ENCODE measurements around the gene SPEN. TPM values are rescaled to one million over a fixed set of nuclear protein-coding genes. Genes with fewer than 3 reads are reported as not detected.

SPEN gene
- total RNA-seq, 4 donors from 2014 or later: 18.8 to 104 (median 73.8) TPM

- Histone ChIP-seq H3K9me3 (no peaks in the 10 kb centered on the region), H3K4me1 (peaks cover 8 to 39% of the 10 kb centered on the region in 2 donors), H3K27me3 (no peaks in the 10 kb centered on the region), H3K36me3 (no peaks in the 10 kb centered on the region), H3K4me3 (no peak overlapping the region), H3K27ac (peak overlapping the region; percentile 27 to 97)
- intact Hi-C loops (cut with DNase I; ENCODE audit: low total_unique reads): no loop called here
- TF ChIP-seq POLR2A (IDR thresholded peaks at IDR 0.05) (no peak), CTCF (IDR thresholded peaks at IDR 0.05) (no peak)
- DNase-seq: no peak
Measured at GRCh38 chr1:15953294-15953771, 105.8 kb downstream of the SPEN start.

GRCh38 chr1:15953791-15954241 lies 106.3 kb downstream of the SPEN start:
- intact Hi-C loops (cut with DNase I; ENCODE audit: low total_unique reads): no loop called here
- TF ChIP-seq CTCF (IDR thresholded peaks at IDR 0.05) (no peak), POLR2A (IDR thresholded peaks at IDR 0.05) (no peak)
- Histone ChIP-seq H3K36me3 (no peaks in the 10 kb centered on the region), H3K4me1 (peaks cover 8 to 44% of the 10 kb centered on the region in 2 donors), H3K9me3 (no peaks in the 10 kb centered on the region), H3K4me3 (no peak overlapping the region), H3K27me3 (no peaks in the 10 kb centered on the region), H3K27ac (peak overlapping the region in 1 of 2 donors; percentile 97)
- DNase-seq: no peak

GRCh38 chr1:15954316-15954715 lies 106.8 kb downstream of the SPEN start:
- H3K27ac ChIP-seq: peak overlapping the region in 1 of 2 donors; percentile 97
- H3K9me3 ChIP-seq: no peaks in the 10 kb centered on the region
- intact Hi-C loops (cut with DNase I; ENCODE audit: low total_unique reads): no loop called here
- H3K4me3 ChIP-seq: no peak overlapping the region
- no peaks in the 10 kb centered on the region for H3K36me3 ChIP-seq
- TF ChIP-seq CTCF (IDR thresholded peaks at IDR 0.05) (no peak), POLR2A (IDR thresholded peaks at IDR 0.05) (no peak)
- peaks cover 8 to 48% of the 10 kb centered on the region in 2 donors for H3K4me1 ChIP-seq
- no peak for DNase-seq
- no peaks in the 10 kb centered on the region for H3K27me3 ChIP-seq

GRCh38 chr1:15955552-15955951 lies 108.0 kb downstream of the SPEN start:
- Histone ChIP-seq H3K9me3 (no peaks in the 10 kb centered on the region), H3K4me3 (no peak overlapping the region), H3K36me3 (no peaks in the 10 kb centered on the region), H3K4me1 (peaks cover 1 to 41% of the 10 kb centered on the region in 2 donors), H3K27me3 (no peaks in the 10 kb centered on the region), H3K27ac (no peak overlapping the region)
- intact Hi-C loops (cut with DNase I; ENCODE audit: low total_unique reads): no loop called here
- no peak for DNase-seq
- TF ChIP-seq POLR2A (IDR thresholded peaks at IDR 0.05) (no peak), CTCF (IDR thresholded peaks at IDR 0.05) (no peak)

- Histone ChIP-seq H3K27ac (no peak overlapping the region), H3K4me1 (peaks cover 0 to 35% of the 10 kb centered on the region in 2 donors)
- intact Hi-C loops (cut with DNase I; ENCODE audit: low total_unique reads): no loop called here
Measured at GRCh38 chr1:15956150-15956549, 108.6 kb downstream of the SPEN start.

More at GRCh38 chr1:15956150-15956549, 108.6 kb downstream of the SPEN start:
- Histone ChIP-seq H3K36me3 (no peaks in the 10 kb centered on the region), H3K4me3 (no peak overlapping the region), H3K27me3 (no peaks in the 10 kb centered on the region), H3K9me3 (no peaks in the 10 kb centered on the region)
- DNase-seq: no peak
- TF ChIP-seq POLR2A (IDR thresholded peaks at IDR 0.05) (no peak), CTCF (IDR thresholded peaks at IDR 0.05) (no peak)

Measured in uterus (tissue), 4 donors.